Measurements from ENCODE around the gene CNIH2.

The CNIH2 gene

DNA sequence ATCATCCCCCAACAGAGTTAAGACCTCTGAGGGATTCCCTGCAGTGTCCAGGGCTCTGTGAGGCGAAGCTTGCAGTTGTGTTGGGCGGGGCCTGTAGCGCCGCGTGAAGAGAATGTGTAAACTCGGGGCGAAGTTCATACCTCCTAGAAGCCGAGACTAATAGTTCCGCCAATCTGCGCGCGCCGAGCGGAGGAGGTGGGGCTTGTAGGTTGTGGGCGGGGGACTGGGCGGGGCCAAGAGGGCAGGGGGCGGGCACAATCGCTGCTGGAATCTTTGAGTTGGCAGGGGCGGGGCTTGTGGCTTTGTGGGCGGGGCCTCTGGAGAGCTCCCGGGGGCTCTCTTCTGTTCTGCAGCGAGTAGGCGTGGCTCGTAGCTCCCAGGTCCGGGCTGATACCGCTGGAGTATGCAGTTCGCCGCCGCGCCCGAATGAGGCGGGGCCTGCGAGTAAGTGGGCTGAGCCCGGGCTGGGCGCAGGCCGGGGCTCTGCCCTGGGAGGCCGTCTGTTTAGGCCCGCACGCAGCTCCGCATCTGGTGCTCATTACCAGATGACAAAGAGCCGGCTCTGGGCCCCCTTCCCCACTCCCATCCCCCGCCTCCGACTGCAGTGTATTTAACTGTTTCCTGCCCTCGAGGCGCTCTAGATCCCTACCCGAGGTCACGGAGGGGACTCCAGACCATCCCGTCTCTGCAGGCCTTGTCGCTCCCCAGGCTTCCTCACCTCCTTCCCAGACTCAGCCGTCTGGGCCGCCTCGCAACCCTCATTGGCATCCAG lies 34.8 kb downstream of the CNIH2 start:
- TF ChIP-seq, protein P1, sequence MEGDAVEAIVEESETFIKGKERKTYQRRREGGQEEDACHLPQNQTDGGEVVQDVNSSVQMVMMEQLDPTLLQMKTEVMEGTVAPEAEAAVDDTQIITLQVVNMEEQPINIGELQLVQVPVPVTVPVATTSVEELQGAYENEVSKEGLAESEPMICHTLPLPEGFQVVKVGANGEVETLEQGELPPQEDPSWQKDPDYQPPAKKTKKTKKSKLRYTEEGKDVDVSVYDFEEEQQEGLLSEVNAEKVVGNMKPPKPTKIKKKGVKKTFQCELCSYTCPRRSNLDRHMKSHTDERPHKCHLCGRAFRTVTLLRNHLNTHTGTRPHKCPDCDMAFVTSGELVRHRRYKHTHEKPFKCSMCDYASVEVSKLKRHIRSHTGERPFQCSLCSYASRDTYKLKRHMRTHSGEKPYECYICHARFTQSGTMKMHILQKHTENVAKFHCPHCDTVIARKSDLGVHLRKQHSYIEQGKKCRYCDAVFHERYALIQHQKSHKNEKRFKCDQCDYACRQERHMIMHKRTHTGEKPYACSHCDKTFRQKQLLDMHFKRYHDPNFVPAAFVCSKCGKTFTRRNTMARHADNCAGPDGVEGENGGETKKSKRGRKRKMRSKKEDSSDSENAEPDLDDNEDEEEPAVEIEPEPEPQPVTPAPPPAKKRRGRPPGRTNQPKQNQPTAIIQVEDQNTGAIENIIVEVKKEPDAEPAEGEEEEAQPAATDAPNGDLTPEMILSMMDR (IDR thresholded peaks at IDR 0.05) = no peak
- peak overlapping the region; percentile 68 to 87 for H3K27ac ChIP-seq
- DNase-seq (ENCODE audit: low spot score) = peak; percentile 98
- H3K4me3 ChIP-seq = peak overlapping the region; percentile 83

DNA sequence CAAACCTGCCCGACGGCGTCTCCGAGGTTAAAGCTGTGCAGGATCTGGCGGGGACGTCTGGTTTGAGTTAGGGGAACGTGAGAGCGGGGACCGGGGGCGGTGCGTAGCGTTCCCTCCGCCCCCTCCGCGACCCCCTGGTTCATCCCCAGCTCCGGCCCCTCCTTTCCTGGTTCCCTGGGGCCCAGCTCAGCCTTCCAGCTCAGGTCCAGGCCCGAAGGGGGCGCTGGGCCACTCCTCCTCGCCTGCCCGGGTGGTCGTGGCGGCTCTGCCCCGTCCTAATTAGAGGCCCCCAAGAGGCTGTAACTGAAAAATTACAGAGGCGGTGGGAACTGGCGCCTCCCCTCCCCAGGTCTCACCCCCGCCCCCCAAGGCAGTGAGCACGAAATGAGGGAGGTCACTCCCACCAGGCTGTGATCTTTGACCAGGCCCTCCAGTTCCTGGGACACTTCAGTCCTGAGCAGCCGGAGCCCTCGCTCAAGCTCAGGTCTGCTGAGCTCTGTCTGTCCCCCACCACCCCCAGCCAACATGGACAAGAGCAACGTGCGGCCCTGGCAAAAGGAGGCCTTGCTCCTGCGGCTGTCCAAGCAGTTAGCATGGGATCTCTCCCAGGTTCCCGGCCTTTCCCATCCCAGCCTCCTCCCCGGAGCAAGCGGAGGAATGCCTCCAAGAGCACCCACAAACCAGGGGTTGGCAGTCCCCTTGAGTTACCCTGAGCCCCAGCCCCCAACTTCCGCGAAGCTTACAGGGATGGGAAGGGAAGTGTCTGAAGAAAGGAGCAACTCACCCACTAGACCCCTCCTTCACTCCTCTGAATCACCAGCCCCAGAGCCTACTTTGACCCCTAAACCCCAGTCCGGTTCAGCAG lies 35.6 kb downstream of the CNIH2 start:
- H3K4me3 ChIP-seq = peak overlapping the region; percentile 83
- DNase-seq (ENCODE audit: low spot score) = peak; percentile 76
- TF ChIP-seq, protein P1 (IDR thresholded peaks at IDR 0.05) = no peak
- peak overlapping the region; percentile 58 to 87 for H3K27ac ChIP-seq

DNA sequence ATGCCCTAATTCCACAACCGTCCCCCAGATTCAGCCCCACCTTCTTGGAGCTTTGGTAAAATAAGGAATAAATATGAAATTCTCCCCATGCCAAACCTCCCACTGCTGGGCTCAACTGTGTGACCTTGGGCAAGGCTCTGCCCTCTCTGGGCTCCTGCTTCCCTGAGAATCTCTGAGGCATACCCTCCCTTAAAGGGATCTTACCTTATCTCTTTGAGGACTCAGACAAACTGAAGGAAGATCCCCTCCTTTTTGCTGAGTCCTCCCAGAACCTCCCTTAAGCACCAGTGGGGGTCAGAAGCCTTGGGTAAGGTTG lies 36.2 kb downstream of the CNIH2 start:
- no peak for DNase-seq (ENCODE audit: low spot score)
- TF ChIP-seq, protein P1 (IDR thresholded peaks at IDR 0.05) = no peak
- Histone ChIP-seq H3K4me3 (peak overlapping the region; percentile 83), H3K27ac (peak overlapping the region in 1 of 2 donors; percentile 87)

DNA sequence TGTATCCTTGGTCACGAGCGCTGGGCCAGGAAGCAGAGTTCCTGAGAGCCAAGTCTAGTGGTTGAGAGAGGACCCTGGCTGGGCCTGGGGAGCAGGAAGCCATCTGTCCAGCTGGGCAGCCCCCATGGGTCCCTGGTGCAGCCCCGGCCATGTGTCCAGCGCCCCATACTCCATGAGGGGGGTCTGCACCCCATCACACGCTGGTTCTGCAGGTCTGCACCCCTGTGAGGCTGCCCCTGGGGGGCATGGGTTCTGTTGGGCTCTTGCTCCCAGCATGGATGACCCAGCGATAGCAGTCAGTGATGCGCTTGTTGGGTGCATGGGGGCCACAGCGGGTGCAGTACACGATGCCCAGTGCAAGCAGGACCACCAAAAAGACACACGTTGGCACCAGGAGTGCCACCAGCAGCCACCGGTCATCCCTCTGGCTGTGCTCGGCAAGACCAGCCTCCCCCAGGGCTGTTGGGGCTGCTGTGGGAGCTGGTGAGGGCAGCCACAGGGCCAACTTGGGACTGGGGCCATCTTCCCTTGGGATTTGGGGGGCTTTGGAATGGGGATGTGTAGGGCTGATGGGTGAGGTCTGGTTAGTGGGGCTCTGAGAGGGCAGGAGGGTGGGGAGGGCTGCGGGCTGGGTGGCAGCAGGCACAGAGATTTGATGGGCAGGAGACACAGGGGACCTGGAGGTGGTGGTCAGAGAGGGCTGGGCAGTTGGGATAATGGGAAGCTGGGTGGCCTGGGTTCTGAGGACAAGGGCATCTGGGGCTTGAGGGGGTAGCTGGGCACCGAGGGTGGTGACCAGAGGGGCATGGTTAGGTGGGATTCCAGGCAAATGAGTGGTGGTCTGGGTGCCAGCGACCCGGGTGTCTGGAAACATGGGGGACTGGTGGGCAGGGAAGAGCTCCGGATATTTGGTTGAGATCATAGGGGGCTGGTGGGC lies 36.9 kb downstream of the CNIH2 start:
- peak overlapping the region in 1 of 2 donors; percentile 87 for H3K27ac ChIP-seq
- no peak for DNase-seq (ENCODE audit: low spot score)
- TF ChIP-seq, protein P1 (IDR thresholded peaks at IDR 0.05) = no peak
- peak overlapping the region; percentile 83 for H3K4me3 ChIP-seq

DNA sequence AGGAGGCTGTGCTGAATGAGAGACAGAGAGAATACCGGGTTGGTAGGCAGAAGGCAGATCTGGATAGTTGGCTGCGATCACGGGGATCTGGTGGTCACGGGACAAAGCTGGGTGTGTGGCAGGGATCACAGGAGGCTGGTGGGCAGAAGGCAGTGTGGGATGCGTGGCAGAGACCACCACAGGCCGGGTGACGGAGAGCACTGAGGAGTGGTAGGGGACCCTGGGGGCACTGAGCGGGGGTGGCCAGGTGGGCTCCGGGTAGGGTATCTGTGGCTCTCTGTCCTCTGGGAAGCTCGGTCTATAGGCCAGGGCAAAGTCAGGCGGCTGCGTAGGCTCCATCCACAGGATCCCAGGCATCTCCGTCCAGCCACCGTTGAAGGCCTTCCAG lies 37.5 kb downstream of the CNIH2 start:
- no peak for DNase-seq (ENCODE audit: low spot score)
- TF ChIP-seq, protein P1 (IDR thresholded peaks at IDR 0.05) = no peak
- peak overlapping the region in 1 of 2 donors; percentile 87 for H3K27ac ChIP-seq
- peak overlapping the region; percentile 83 for H3K4me3 ChIP-seq

DNA sequence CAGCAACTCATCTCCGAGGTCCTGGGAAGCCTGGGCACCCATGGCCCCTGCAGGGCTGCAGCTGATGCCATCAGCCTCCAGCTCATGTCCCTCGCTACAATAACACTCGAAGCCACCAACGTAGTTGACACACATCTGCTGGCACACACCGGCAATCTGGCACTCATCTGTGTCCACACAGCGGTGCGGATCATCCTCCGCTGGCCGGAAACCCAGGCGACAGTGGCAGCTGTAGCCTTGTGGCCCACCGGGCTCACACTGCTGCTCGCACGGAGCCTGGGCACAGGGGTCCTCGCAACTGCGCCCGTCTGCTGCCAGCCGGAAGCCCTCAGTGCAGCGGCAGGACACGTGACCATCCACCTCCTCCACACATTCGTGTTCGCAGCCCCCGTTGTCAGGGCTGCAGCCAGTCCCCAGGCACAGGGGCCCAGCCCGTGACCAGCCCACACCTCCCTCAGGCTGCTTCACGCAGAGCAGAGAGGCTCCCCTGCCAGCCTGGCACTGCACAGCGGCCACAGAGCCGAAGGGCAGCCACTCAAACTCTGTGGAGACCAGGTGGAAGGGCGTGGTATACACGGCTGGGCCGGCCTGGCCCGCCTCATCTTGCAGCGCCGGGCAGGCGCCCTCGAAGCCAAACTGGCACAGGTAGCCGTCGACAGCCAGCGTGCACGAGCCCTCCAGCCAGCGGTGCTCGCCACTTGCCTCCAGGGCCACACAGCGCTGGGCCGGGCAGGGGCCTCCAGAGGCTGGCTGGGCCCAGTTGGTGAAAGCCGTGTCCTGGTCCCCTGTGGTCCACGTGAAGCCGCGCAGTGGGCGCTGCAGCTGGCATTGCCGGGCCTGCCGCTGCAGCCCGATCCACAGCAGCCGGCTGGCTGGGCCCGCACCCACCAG lies 38.2 kb downstream of the CNIH2 start:
- TF ChIP-seq, protein P1 (IDR thresholded peaks at IDR 0.05) = no peak
- DNase-seq (ENCODE audit: low spot score) = no peak
- peak overlapping the region; percentile 55 to 87 for H3K27ac ChIP-seq
- peak overlapping the region; percentile 83 for H3K4me3 ChIP-seq

All from coronary artery (tissue), 2 donors.